GM23338 (cell line): ENCODE data around the gene SHISAL1. TPM values are rescaled to one million over a fixed set of nuclear protein-coding genes. Genes with fewer than 3 reads are reported as not detected.

Source experiments
- ATAC-seq: fragments of 200-7000 bp; cut with Tn5 transposase; 3 replicates; pipeline ENCODE4 v1.9.1; 2020
- DNase-seq: peaks from one replicate; pipeline ENCODE4 v3.0.0-alpha.2; 2015; ENCODE audit warnings: low spot score
- H2AFZ ChIP-seq: fragments of 200-600 bp; sonication (generic); 2 replicates; pipeline ENCODE4 v1.8.0; 2016; ENCODE audit warnings: antibody characterized with exemption, mild to moderate bottlenecking, moderate library complexity
- H3F3A ChIP-seq: fragments of 200-600 bp; sonication (generic); replicated peaks from 2 replicates; pipeline ENCODE4 v1.8.0; 2017; ENCODE audit warnings: antibody characterized with exemption, mixed run types, low read depth
- H3K27ac ChIP-seq: fragments of 200-600 bp; sonication (generic); 2 replicates; pipeline ENCODE4 v1.6.1; 2016; ENCODE audit warnings: low read depth
- H3K27me3 ChIP-seq: fragments of 200-600 bp; sonication (generic); 2 replicates; pipeline ENCODE4 v1.8.0; 2016; ENCODE audit warnings: mild to moderate bottlenecking, mixed run types, moderate library complexity; ENCODE audit not compliant: insufficient read depth
- H3K36me3 ChIP-seq: fragments of 200-600 bp; sonication (generic); 2 replicates; pipeline ENCODE4 v1.8.0; 2016; ENCODE audit warnings: mild to moderate bottlenecking; ENCODE audit not compliant: insufficient read depth
- H3K4me1 ChIP-seq: fragments of 200-600 bp; sonication (generic); 2 replicates; pipeline ENCODE4 v1.8.0; 2016; ENCODE audit warnings: mild to moderate bottlenecking, moderate library complexity; ENCODE audit not compliant: insufficient read depth
- H3K4me2 ChIP-seq: fragments of 200-600 bp; sonication (generic); 2 replicates; pipeline ENCODE4 v1.7.1; 2017; ENCODE audit warnings: mixed run types
- H3K4me3 ChIP-seq: fragments of 200-600 bp; sonication (generic); 2 replicates; pipeline ENCODE4 v1.6.1; 2016; ENCODE audit warnings: mixed run types
- H3K79me2 ChIP-seq: fragments of 200-600 bp; sonication (generic); replicated peaks from 2 replicates; pipeline ENCODE4 v1.8.0; 2017; ENCODE audit warnings: mild to moderate bottlenecking; ENCODE audit not compliant: insufficient read depth
- H3K9me2 ChIP-seq: fragments of 200-600 bp; sonication (generic); 2 replicates; pipeline ENCODE4 v1.8.0; 2017; ENCODE audit not compliant: insufficient read depth
- H4K20me1 ChIP-seq: fragments of 200-600 bp; sonication (generic); replicated peaks from 2 replicates; pipeline ENCODE4 v1.8.0; 2017; ENCODE audit warnings: mild to moderate bottlenecking; ENCODE audit not compliant: insufficient read depth
- H3K27ac Mint-ChIP-seq: 2 replicates; pipeline ENCODE4 v1.8.0; 2020; ENCODE audit warnings: inconsistent platforms, mild to moderate bottlenecking, moderate library complexity, mixed read lengths
- H3K27me3 Mint-ChIP-seq: 3 replicates; pipeline ENCODE4 v1.8.0; 2022; ENCODE audit warnings: low read depth, mild to moderate bottlenecking, moderate library complexity, mixed read lengths, inconsistent platforms; ENCODE audit not compliant: insufficient read depth, poor library complexity
- H3K36me3 Mint-ChIP-seq: 3 replicates; pipeline ENCODE4 v1.8.0; 2021; ENCODE audit warnings: low read depth, mild to moderate bottlenecking, inconsistent platforms, moderate library complexity, mixed read lengths
- H3K4me1 Mint-ChIP-seq: 3 replicates; pipeline ENCODE4 v1.8.0; 2020; ENCODE audit warnings: mild to moderate bottlenecking, inconsistent platforms, mixed read lengths
- H3K4me3 Mint-ChIP-seq: 3 replicates; pipeline ENCODE4 v1.8.0; 2021; ENCODE audit warnings: moderate library complexity, mild to moderate bottlenecking, inconsistent platforms, mixed read lengths
- H3K9me3 Mint-ChIP-seq: 3 replicates; pipeline ENCODE4 v1.8.0; 2020; ENCODE audit warnings: moderate library complexity, mild to moderate bottlenecking, inconsistent platforms, mixed read lengths
- EZH2phosphoT487 ChIP-seq: fragments of 200-600 bp; sonication (generic); IDR thresholded peaks from one replicate; pipeline ENCODE4 v1.8.1; 2018; ENCODE audit warnings: antibody characterized with exemption; ENCODE audit not compliant: unreplicated experiment
- JUNB ChIP-seq: IDR thresholded peaks from one replicate; pipeline ENCODE4 v1.6.1; 2016; ENCODE audit warnings: antibody characterized with exemption; ENCODE audit not compliant: unreplicated experiment
- NANOG ChIP-seq: IDR thresholded peaks from 2 replicates; pipeline ENCODE4 v1.6.1; 2016; ENCODE audit warnings: antibody characterized with exemption, borderline replicate concordance
- STAT1 ChIP-seq: IDR thresholded peaks from one replicate; pipeline ENCODE4 v1.6.1; 2016; ENCODE audit warnings: antibody characterized with exemption; ENCODE audit not compliant: unreplicated experiment
- ZNF331 ChIP-seq: fragments of 250-450 bp; sonication (Bioruptor Pico); IDR thresholded peaks from 2 replicates; pipeline ENCODE4 v1.5.0; 2020; ENCODE audit warnings: low read depth, mild to moderate bottlenecking, moderate library complexity
- polyA plus RNA-seq: library from polyadenylated mRNA; unstranded; fragments of >200 nt; fragmentation: Nextera tagmentation; extraction: Ambion mirVana; gene quantifications from 2 replicates; pipeline ENCODE4 v1.2.1, GENCODE V29; 2016
- total RNA-seq: library from RNA; depleted of rRNA; stranded (reverse); fragments of >200 nt; shearing (Covaris generic); gene quantifications from 2 replicates; pipeline ENCODE4 v1.2.3, GENCODE V29; 2014
- TF ChIP-seq, protein P1 (sequence below): IDR thresholded peaks from 2 replicates; pipeline ENCODE4 v1.6.1; 2016; ENCODE audit warnings: antibody characterized with exemption
- TF ChIP-seq, protein P2 (sequence below): IDR thresholded peaks from one replicate; pipeline ENCODE4 v1.6.1; 2018; ENCODE audit warnings: antibody characterized with exemption; ENCODE audit not compliant: unreplicated experiment
- TF ChIP-seq, protein P3 (sequence below): fragments of 250-450 bp; sonication (Bioruptor Pico); IDR thresholded peaks from 2 replicates; pipeline ENCODE4 v1.5.0; 2020; ENCODE audit warnings: mild to moderate bottlenecking, moderate library complexity

The SHISAL1 gene
- total and polyA plus RNA-seq, 2 experiments from 2014 or later = 0.71 to 3.4 TPM

DNA sequence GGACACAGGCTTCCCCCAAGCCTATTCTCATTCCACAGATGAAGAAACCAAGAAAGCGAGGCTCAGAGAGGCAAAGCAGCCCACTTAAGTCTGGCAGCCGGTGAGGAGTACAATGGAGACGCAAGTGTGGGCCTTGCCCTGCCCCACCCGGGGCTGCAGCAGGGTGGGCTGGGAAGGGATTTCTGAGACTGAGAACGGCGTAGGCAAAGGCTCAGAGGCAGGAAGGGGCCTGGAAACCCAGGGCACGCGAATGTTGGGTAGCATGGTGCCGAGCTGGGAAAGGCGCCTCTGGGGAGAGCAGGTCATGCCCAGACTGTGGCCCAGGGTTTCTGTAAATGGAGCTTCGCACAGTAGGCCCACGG is 47.5 kb upstream of the SHISAL1 start:
- DNase-seq (no peak), ATAC-seq (no peak)
- H3K9me3 Mint-ChIP-seq = no peaks in the 10 kb centered on the region
- H3K4me3 ChIP-seq = no peak overlapping the region
- H3K36me3 ChIP-seq = no peaks in the 10 kb centered on the region
- no peaks in the 10 kb centered on the region for H3F3A ChIP-seq
- H3K27me3 ChIP-seq = no peaks in the 10 kb centered on the region
- no peak overlapping the region for H3K4me3 Mint-ChIP-seq
- TF ChIP-seq, protein P1, sequence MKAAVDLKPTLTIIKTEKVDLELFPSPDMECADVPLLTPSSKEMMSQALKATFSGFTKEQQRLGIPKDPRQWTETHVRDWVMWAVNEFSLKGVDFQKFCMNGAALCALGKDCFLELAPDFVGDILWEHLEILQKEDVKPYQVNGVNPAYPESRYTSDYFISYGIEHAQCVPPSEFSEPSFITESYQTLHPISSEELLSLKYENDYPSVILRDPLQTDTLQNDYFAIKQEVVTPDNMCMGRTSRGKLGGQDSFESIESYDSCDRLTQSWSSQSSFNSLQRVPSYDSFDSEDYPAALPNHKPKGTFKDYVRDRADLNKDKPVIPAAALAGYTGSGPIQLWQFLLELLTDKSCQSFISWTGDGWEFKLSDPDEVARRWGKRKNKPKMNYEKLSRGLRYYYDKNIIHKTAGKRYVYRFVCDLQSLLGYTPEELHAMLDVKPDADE = no peak
- no peak for TF ChIP-seq EZH2phosphoT487
- TF ChIP-seq NANOG = no peak
- no peak for TF ChIP-seq STAT1
- no peak for TF ChIP-seq ZNF331 (CRISPR knock-in tag)
- TF ChIP-seq, protein P2, sequence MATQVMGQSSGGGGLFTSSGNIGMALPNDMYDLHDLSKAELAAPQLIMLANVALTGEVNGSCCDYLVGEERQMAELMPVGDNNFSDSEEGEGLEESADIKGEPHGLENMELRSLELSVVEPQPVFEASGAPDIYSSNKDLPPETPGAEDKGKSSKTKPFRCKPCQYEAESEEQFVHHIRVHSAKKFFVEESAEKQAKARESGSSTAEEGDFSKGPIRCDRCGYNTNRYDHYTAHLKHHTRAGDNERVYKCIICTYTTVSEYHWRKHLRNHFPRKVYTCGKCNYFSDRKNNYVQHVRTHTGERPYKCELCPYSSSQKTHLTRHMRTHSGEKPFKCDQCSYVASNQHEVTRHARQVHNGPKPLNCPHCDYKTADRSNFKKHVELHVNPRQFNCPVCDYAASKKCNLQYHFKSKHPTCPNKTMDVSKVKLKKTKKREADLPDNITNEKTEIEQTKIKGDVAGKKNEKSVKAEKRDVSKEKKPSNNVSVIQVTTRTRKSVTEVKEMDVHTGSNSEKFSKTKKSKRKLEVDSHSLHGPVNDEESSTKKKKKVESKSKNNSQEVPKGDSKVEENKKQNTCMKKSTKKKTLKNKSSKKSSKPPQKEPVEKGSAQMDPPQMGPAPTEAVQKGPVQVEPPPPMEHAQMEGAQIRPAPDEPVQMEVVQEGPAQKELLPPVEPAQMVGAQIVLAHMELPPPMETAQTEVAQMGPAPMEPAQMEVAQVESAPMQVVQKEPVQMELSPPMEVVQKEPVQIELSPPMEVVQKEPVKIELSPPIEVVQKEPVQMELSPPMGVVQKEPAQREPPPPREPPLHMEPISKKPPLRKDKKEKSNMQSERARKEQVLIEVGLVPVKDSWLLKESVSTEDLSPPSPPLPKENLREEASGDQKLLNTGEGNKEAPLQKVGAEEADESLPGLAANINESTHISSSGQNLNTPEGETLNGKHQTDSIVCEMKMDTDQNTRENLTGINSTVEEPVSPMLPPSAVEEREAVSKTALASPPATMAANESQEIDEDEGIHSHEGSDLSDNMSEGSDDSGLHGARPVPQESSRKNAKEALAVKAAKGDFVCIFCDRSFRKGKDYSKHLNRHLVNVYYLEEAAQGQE = no peak
- TF ChIP-seq, protein P3, sequence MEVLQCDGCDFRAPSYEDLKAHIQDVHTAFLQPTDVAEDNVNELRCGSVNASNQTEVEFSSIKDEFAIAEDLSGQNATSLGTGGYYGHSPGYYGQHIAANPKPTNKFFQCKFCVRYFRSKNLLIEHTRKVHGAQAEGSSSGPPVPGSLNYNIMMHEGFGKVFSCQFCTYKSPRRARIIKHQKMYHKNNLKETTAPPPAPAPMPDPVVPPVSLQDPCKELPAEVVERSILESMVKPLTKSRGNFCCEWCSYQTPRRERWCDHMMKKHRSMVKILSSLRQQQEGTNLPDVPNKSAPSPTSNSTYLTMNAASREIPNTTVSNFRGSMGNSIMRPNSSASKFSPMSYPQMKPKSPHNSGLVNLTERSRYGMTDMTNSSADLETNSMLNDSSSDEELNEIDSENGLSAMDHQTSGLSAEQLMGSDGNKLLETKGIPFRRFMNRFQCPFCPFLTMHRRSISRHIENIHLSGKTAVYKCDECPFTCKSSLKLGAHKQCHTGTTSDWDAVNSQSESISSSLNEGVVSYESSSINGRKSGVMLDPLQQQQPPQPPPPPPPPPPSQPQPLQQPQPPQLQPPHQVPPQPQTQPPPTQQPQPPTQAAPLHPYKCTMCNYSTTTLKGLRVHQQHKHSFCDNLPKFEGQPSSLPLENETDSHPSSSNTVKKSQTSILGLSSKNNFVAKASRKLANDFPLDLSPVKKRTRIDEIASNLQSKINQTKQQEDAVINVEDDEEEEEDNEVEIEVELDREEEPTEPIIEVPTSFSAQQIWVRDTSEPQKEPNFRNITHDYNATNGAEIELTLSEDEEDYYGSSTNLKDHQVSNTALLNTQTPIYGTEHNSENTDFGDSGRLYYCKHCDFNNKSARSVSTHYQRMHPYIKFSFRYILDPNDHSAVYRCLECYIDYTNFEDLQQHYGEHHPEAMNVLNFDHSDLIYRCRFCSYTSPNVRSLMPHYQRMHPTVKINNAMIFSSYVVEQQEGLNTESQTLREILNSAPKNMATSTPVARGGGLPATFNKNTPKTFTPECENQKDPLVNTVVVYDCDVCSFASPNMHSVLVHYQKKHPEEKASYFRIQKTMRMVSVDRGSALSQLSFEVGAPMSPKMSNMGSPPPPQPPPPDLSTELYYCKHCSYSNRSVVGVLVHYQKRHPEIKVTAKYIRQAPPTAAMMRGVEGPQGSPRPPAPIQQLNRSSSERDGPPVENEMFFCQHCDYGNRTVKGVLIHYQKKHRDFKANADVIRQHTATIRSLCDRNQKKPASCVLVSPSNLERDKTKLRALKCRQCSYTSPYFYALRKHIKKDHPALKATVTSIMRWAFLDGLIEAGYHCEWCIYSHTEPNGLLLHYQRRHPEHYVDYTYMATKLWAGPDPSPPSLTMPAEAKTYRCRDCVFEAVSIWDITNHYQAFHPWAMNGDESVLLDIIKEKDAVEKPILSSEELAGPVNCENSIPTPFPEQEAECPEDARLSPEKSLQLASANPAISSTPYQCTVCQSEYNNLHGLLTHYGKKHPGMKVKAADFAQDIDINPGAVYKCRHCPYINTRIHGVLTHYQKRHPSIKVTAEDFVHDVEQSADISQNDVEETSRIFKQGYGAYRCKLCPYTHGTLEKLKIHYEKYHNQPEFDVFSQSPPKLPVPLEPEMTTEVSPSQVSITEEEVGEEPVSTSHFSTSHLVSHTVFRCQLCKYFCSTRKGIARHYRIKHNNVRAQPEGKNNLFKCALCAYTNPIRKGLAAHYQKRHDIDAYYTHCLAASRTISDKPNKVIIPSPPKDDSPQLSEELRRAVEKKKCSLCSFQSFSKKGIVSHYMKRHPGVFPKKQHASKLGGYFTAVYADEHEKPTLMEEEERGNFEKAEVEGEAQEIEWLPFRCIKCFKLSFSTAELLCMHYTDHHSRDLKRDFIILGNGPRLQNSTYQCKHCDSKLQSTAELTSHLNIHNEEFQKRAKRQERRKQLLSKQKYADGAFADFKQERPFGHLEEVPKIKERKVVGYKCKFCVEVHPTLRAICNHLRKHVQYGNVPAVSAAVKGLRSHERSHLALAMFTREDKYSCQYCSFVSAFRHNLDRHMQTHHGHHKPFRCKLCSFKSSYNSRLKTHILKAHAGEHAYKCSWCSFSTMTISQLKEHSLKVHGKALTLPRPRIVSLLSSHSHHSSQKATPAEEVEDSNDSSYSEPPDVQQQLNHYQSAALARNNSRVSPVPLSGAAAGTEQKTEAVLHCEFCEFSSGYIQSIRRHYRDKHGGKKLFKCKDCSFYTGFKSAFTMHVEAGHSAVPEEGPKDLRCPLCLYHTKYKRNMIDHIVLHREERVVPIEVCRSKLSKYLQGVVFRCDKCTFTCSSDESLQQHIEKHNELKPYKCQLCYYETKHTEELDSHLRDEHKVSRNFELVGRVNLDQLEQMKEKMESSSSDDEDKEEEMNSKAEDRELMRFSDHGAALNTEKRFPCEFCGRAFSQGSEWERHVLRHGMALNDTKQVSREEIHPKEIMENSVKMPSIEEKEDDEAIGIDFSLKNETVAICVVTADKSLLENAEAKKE (CRISPR knock-in tag) = no peak
- no peak for TF ChIP-seq JUNB
- no peaks in the 10 kb centered on the region for H3K79me2 ChIP-seq
- H3K27ac Mint-ChIP-seq = no peak overlapping the region
- H4K20me1 ChIP-seq = no peaks in the 10 kb centered on the region
- H3K4me2 ChIP-seq = no peak overlapping the region
- peaks cover 17% of the 10 kb centered on the region for H3K4me1 Mint-ChIP-seq
- H3K27ac ChIP-seq = no peak overlapping the region
- H3K4me1 ChIP-seq = peaks cover 9% of the 10 kb centered on the region; the same call in 1 of the 2 replicates
- H3K9me2 ChIP-seq = no peaks in the 10 kb centered on the region
- no peaks in the 10 kb centered on the region for H3K36me3 Mint-ChIP-seq
- 0 out of 2 replicates have a peak overlapping the region, but pooled peaks have one; percentile 38 for H2AFZ ChIP-seq
- H3K27me3 Mint-ChIP-seq = peaks cover 9% of the 10 kb centered on the region
